Measurements from ENCODE around the gene HCN1.

DNA sequence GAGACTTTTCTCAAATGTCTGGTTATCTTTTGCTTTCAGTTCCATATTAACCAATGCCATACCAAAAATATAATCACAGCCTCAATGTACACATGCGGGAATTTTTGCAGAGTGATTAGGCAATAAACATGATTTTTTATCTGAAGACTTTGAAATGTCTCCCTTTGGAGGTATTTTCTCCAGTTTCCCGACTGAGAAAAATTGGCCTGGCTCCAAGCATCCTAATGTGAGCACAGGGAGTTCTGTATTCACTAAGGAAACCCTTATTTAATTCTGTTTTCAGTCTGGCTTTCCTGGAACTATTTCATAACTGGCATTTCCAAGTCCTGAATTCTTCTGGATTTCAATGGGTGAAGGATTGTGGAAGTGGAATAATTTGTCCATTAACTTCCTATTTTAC lies 8.5 kb downstream of the HCN1 start:
- TF ChIP-seq TCF4 (CRISPR knock-in tag; IDR thresholded peaks at IDR 0.05; ENCODE audit: borderline replicate concordance) (no peak), ARNTL (CRISPR knock-in tag; IDR thresholded peaks at IDR 0.05; ENCODE audit: borderline replicate concordance, low read depth) (no peak), ESRRG (CRISPR knock-in tag; IDR thresholded peaks at IDR 0.05) (no peak), ISL1 (CRISPR knock-in tag; IDR thresholded peaks at IDR 0.05) (no peak), SNAI2 (CRISPR knock-in tag; IDR thresholded peaks at IDR 0.05) (no peak), RARB (CRISPR knock-in tag; IDR thresholded peaks at IDR 0.05) (no peak), ZNF70 (CRISPR knock-in tag; IDR thresholded peaks at IDR 0.05) (no peak), ZNF565 (CRISPR knock-in tag; conservative IDR thresholded peaks at IDR 0.05; ENCODE audit: low read depth) (no peak)
- TF ChIP-seq, protein P1, sequence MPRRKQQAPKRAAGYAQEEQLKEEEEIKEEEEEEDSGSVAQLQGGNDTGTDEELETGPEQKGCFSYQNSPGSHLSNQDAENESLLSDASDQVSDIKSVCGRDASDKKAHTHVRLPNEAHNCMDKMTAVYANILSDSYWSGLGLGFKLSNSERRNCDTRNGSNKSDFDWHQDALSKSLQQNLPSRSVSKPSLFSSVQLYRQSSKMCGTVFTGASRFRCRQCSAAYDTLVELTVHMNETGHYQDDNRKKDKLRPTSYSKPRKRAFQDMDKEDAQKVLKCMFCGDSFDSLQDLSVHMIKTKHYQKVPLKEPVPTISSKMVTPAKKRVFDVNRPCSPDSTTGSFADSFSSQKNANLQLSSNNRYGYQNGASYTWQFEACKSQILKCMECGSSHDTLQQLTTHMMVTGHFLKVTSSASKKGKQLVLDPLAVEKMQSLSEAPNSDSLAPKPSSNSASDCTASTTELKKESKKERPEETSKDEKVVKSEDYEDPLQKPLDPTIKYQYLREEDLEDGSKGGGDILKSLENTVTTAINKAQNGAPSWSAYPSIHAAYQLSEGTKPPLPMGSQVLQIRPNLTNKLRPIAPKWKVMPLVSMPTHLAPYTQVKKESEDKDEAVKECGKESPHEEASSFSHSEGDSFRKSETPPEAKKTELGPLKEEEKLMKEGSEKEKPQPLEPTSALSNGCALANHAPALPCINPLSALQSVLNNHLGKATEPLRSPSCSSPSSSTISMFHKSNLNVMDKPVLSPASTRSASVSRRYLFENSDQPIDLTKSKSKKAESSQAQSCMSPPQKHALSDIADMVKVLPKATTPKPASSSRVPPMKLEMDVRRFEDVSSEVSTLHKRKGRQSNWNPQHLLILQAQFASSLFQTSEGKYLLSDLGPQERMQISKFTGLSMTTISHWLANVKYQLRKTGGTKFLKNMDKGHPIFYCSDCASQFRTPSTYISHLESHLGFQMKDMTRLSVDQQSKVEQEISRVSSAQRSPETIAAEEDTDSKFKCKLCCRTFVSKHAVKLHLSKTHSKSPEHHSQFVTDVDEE (CRISPR knock-in tag; IDR thresholded peaks at IDR 0.05), result no peak
- TF ChIP-seq, protein P2, sequence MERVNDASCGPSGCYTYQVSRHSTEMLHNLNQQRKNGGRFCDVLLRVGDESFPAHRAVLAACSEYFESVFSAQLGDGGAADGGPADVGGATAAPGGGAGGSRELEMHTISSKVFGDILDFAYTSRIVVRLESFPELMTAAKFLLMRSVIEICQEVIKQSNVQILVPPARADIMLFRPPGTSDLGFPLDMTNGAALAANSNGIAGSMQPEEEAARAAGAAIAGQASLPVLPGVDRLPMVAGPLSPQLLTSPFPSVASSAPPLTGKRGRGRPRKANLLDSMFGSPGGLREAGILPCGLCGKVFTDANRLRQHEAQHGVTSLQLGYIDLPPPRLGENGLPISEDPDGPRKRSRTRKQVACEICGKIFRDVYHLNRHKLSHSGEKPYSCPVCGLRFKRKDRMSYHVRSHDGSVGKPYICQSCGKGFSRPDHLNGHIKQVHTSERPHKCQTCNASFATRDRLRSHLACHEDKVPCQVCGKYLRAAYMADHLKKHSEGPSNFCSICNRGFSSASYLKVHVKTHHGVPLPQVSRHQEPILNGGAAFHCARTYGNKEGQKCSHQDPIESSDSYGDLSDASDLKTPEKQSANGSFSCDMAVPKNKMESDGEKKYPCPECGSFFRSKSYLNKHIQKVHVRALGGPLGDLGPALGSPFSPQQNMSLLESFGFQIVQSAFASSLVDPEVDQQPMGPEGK (CRISPR knock-in tag; IDR thresholded peaks at IDR 0.05; ENCODE audit: borderline replicate concordance), result no peak
